IMR-90 (cell line): Measurements from ENCODE around the gene OR52B2. TPM values are rescaled to one million over a fixed set of nuclear protein-coding genes. Genes with fewer than 3 reads are reported as not detected.

ENCODE experiments used
- ATAC-seq: fragments of 200-7000 bp; cut with Tn5 transposase; 2 replicates; pipeline ENCODE4 v1.9.1; 2020; ENCODE audit warnings: low read depth, mild to moderate bottlenecking, moderate library complexity
- BruUV-seq: library from RNA; stranded (reverse); fragments of 400-500 nt; replicated peaks from 2 replicates; lab custom pipeline; 2021; lab: Mats Ljungman, UMichigan
- CTCF ChIA-PET: fragments of 300-600 bp; formaldehyde crosslinking; extraction: SDS; loops from one replicate; lab custom pipeline; 2021; ENCODE audit warnings: antibody characterized with exemption; lab: Yijun Ruan, JAX
- POLR2A ChIA-PET: fragments of 300-600 bp; sonication (Branson Sonifier 250); formaldehyde crosslinking; loops from one replicate; lab custom pipeline; 2022; ENCODE audit warnings: antibody characterized with exemption; ENCODE audit not compliant: unreplicated experiment; lab: Charles Lee
- DNase-seq: peaks from one replicate; pipeline ENCODE4 v3.0.0; 2013
- H2AFZ ChIP-seq: replicated peaks from 2 replicates; pipeline ENCODE3; 2013; ENCODE audit warnings: low read length, mild to moderate bottlenecking; ENCODE audit not compliant: poor library complexity
- H2AK5ac ChIP-seq: 2 replicates; pipeline ENCODE4 v1.6.1; 2013; ENCODE audit warnings: low read depth, low read length, inconsistent platforms
- H2AK9ac ChIP-seq: replicated peaks from 2 replicates; pipeline ENCODE3; 2013; ENCODE audit warnings: mild to moderate bottlenecking, low read depth, low read length, moderate library complexity; ENCODE audit not compliant: poor library complexity
- H2BK120ac ChIP-seq: 2 replicates; pipeline ENCODE4 v1.6.1; 2013; ENCODE audit warnings: low read depth, low read length, inconsistent platforms
- H2BK15ac ChIP-seq: 3 replicates; pipeline ENCODE4 v1.6.1; 2013; ENCODE audit warnings: low read depth, low read length, inconsistent platforms
- H2BK20ac ChIP-seq: 2 replicates; pipeline ENCODE4 v1.6.1; 2013; ENCODE audit warnings: low read depth, mild to moderate bottlenecking, inconsistent platforms, low read length, moderate library complexity
- H2BK5ac ChIP-seq: 2 replicates; pipeline ENCODE4 v1.6.1; 2013; ENCODE audit warnings: mild to moderate bottlenecking, low read depth, low read length, inconsistent platforms; ENCODE audit not compliant: poor library complexity, severe bottlenecking
- H3K14ac ChIP-seq: replicated peaks from 2 replicates; pipeline ENCODE4 v1.6.1; 2013; ENCODE audit warnings: low read depth, low read length, inconsistent platforms
- H3K18ac ChIP-seq: 2 replicates; pipeline ENCODE4 v1.6.1; 2013; ENCODE audit warnings: low read depth, low read length, control low read depth
- H3K23ac ChIP-seq: 2 replicates; pipeline ENCODE4 v1.6.1; 2013; ENCODE audit warnings: low read depth, low read length, inconsistent platforms
- H3K27ac ChIP-seq: 2 replicates; pipeline ENCODE4 v1.5.1; 2013; ENCODE audit warnings: mild to moderate bottlenecking, control low read depth, low read length; ENCODE audit not compliant: insufficient read depth
- H3K27me3 ChIP-seq: 2 replicates; pipeline ENCODE4 v1.6.1; 2013; ENCODE audit warnings: low read length; ENCODE audit not compliant: control insufficient read depth, insufficient read depth
- H3K36me3 ChIP-seq: 2 replicates; pipeline ENCODE4 v1.6.1; 2013; ENCODE audit warnings: low read length, mixed read lengths; ENCODE audit not compliant: control insufficient read depth, insufficient read depth
- H3K4ac ChIP-seq: 2 replicates; pipeline ENCODE4 v1.6.1; 2013; ENCODE audit warnings: low read depth, low read length, inconsistent platforms
- H3K4me1 ChIP-seq: 2 replicates; pipeline ENCODE4 v1.6.1; 2013; ENCODE audit warnings: low read length, mixed read lengths; ENCODE audit not compliant: control insufficient read depth, insufficient read depth
- H3K4me2 ChIP-seq: 2 replicates; pipeline ENCODE4 v1.6.1; 2013; ENCODE audit warnings: low read depth, mild to moderate bottlenecking, control low read depth, low read length, moderate library complexity
- H3K4me3 ChIP-seq: 2 replicates; pipeline ENCODE4 v1.5.1; 2013; ENCODE audit warnings: low read depth, mild to moderate bottlenecking, control low read depth, low read length, moderate library complexity; ENCODE audit not compliant: insufficient read depth
- H3K56ac ChIP-seq: 2 replicates; pipeline ENCODE4 v1.6.1; 2013; ENCODE audit warnings: low read length, inconsistent platforms; ENCODE audit not compliant: insufficient read depth; ENCODE audit errors: extremely low read depth
- H3K79me1 ChIP-seq, 2 experiments: 2 replicates each; pipeline ENCODE4 v1.6.1; 2013; ENCODE audit warnings: low read length in 2 of 2, inconsistent platforms in 1 of 2, low read depth in 1 of 2
- H3K9ac ChIP-seq: 2 replicates; pipeline ENCODE4 v1.6.1; 2013; ENCODE audit warnings: low read depth, low read length, control low read depth
- H3K9me1 ChIP-seq: 2 replicates; pipeline ENCODE4 v1.6.1; 2013; ENCODE audit warnings: low read length, inconsistent platforms; ENCODE audit not compliant: insufficient read depth
- H3K9me3 ChIP-seq: 2 replicates; pipeline ENCODE4 v1.6.1; 2013; ENCODE audit warnings: low read length; ENCODE audit not compliant: control insufficient read depth, insufficient read depth
- H4K20me1 ChIP-seq: 2 replicates; pipeline ENCODE4 v1.6.1; 2013; ENCODE audit warnings: low read length, inconsistent platforms; ENCODE audit not compliant: insufficient read depth
- H4K5ac ChIP-seq: 2 replicates; pipeline ENCODE4 v1.6.1; 2013; ENCODE audit warnings: mild to moderate bottlenecking, low read depth, low read length, control low read depth
- H4K8ac ChIP-seq, 2 experiments: 2 replicates each; pipeline ENCODE4 v1.6.1; 2013; ENCODE audit warnings: low read depth in 2 of 2, low read length in 2 of 2, control low read depth in 1 of 2, inconsistent platforms in 1 of 2
- H4K91ac ChIP-seq: 2 replicates; pipeline ENCODE4 v1.6.1; 2013; ENCODE audit warnings: low read depth, low read length, inconsistent platforms; ENCODE audit not compliant: insufficient read depth
- BHLHE40 ChIP-seq: fragments of 150-350 bp; IDR thresholded peaks from 2 replicates; pipeline ENCODE4 v1.6.1; 2016; ENCODE audit warnings: mild to moderate bottlenecking, low read depth, low read length
- CHD1 ChIP-seq: IDR thresholded peaks from 2 replicates; pipeline ENCODE4 v1.6.1; 2012; ENCODE audit warnings: low read depth, low read length, improper control_type of control experiment
- CTCF ChIP-seq: conservative IDR thresholded peaks from 2 replicates; pipeline ENCODE4 v1.5.1; 2012; ENCODE audit warnings: mild to moderate bottlenecking, low read depth, low read length, improper control_type of control experiment
- MAFK ChIP-seq: IDR thresholded peaks from 2 replicates; pipeline ENCODE4 v1.6.1; 2012; ENCODE audit warnings: low read depth, low read length, improper control_type of control experiment
- POLR2A ChIP-seq: IDR thresholded peaks from 2 replicates; pipeline ENCODE4 v1.6.1; 2012; ENCODE audit warnings: mild to moderate bottlenecking, low read depth, low read length
- SMC3 ChIP-seq: fragments of 150-350 bp; IDR thresholded peaks from 2 replicates; pipeline ENCODE4 v1.6.1; 2016; ENCODE audit warnings: low read depth, mild to moderate bottlenecking, antibody characterized with exemption, low read length, moderate library complexity
- USF2 ChIP-seq: fragments of 150-350 bp; IDR thresholded peaks from 2 replicates; pipeline ENCODE4 v1.6.1; 2017; ENCODE audit warnings: mild to moderate bottlenecking, antibody characterized with exemption, low read length, low read depth
- WGBS, 2 experiments: methylation state at CpG; one replicate each; pipeline versions ENCODE4 v1.1.5 to v1.1.7; 2013; ENCODE audit warnings: missing lambda C conversion rate in 2 of 2; ENCODE audit not compliant: insufficient read length in 1 of 2; ENCODE audit errors: extremely low coverage in 2 of 2; 5-methylcytosine and 5-hydroxymethylcytosine counted together
- dilution Hi-C: fragments of 300-500 bp; cut with HindIII; formaldehyde crosslinking; loops from one replicate; pipeline ENCODE4 v1.14.3; 2018; ENCODE audit warnings: low sequenced_read_pairs; ENCODE audit not compliant: unreplicated experiment
- in situ Hi-C: fragments of 300-500 bp; cut with MboI; formaldehyde crosslinking; loops from 3 replicates; pipeline ENCODE4 v1.14.3; 2019; ENCODE audit warnings: low sequenced_read_pairs, inconsistent platforms, mixed read lengths
- intact Hi-C: fragments of 100-400 bp; cut with micrococcal nuclease; formaldehyde crosslinking; loops from 2 replicates; pipeline ENCODE4 v1.10.0; 2022
- polyA plus RNA-seq, 3 experiments: library from polyadenylated mRNA; depleted of rRNA; stranded (reverse); fragments of >200 nt; gene quantifications; 2 replicates each; pipeline ENCODE4 v1.2.3, GENCODE V29; 2012; ENCODE audit warnings: low replicate concordance in 1 of 3
- total RNA-seq: library from RNA; depleted of rRNA; stranded (reverse); fragments of >200 nt; gene quantifications from 2 replicates; pipeline ENCODE4 v1.2.3, GENCODE V29; 2012

The OR52B2 gene
- total and polyA plus RNA-seq, 2 of the 4 experiments (the other 2 are of a cell fraction), result not detected

GRCh38 chr11:6201481-6201880 lies 31.4 kb upstream of the OR52B2 start:
- Histone ChIP-seq H2AK5ac (no peak overlapping the region), H3K9me3 (no peaks in the 10 kb centered on the region), H2BK120ac (no peak overlapping the region), H4K91ac (no peak overlapping the region), H4K8ac (no peak overlapping the region), H3K18ac (no peak overlapping the region), H2AFZ (no peak overlapping the region), H3K36me3 (peaks cover 2% of the 10 kb centered on the region; the same call in 1 of the 2 replicates), H3K27me3 (no peaks in the 10 kb centered on the region), H3K4me1 (peaks cover 2% of the 10 kb centered on the region; the same call in 1 of the 2 replicates), H2BK5ac (no peak overlapping the region), H3K4me2 (no peak overlapping the region), H3K23ac (no peak overlapping the region), H4K5ac (no peak overlapping the region), H3K79me1 (no peaks in the 10 kb centered on the region), H3K27ac (no peak overlapping the region), H3K56ac (no peak overlapping the region), H3K9ac (no peak overlapping the region), H3K9me1 (no peaks in the 10 kb centered on the region), H3K4ac (no peak overlapping the region), H4K20me1 (no peaks in the 10 kb centered on the region), H3K14ac (no peak overlapping the region), H2BK15ac (no peak overlapping the region), H2BK20ac (no peak overlapping the region), H2AK9ac (no peak overlapping the region), H3K4me3 (no peak overlapping the region)
- TF ChIP-seq MAFK, result no peak
- no peak for TF ChIP-seq CHD1
- no peak for TF ChIP-seq SMC3
- no peak for TF ChIP-seq USF2
- no peak for TF ChIP-seq CTCF
- TF ChIP-seq POLR2A, result no peak
- TF ChIP-seq BHLHE40, result no peak
- no CpG with 5 or more reads among the region's 2 CpGs for WGBS, 2 experiments
- DNase-seq (peak; percentile 25), ATAC-seq (no peak)
- no TSS peak for BruUV-seq
- dilution Hi-C loops, result no loop called here
- intact Hi-C loops, result no loop called here
- ChIA-PET CTCF (no interaction called here), POLR2A (no interaction called here)
- in situ Hi-C loops, result no loop called here
